B cell (primary cell): ENCODE data around the gene CLIP4. TPM values are rescaled to one million over a fixed set of nuclear protein-coding genes. Genes with fewer than 3 reads are reported as not detected.

ENCODE experiments used
- ATAC-seq: fragments of 200-7000 bp; cut with Tn5 transposase; one replicate; pipeline ENCODE4 v1.10.0; 2021; ENCODE audit warnings: low read depth, mild to moderate bottlenecking, moderate number of reproducible peaks, moderate library complexity
- CTCF ChIA-PET: fragments of 350-600 bp; sonication (Branson Sonifier 250); formaldehyde crosslinking; loops from one replicate; lab custom pipeline; 2021; ENCODE audit warnings: antibody characterized with exemption, inconsistent platforms; lab: Charles Lee
- POLR2A ChIA-PET: fragments of 350-600 bp; sonication (Branson Sonifier 250); formaldehyde crosslinking; loops from one replicate; lab custom pipeline; 2021; ENCODE audit warnings: antibody characterized with exemption; lab: Charles Lee
- DNase-seq: peaks from one replicate; pipeline ENCODE4 v3.0.0; 2013
- H2AFZ ChIP-seq: 2 replicates; pipeline ENCODE4 v1.6.1; 2012; ENCODE audit warnings: mild to moderate bottlenecking, low read depth, low read length; ENCODE audit not compliant: insufficient read depth, poor library complexity, severe bottlenecking
- H3K27ac ChIP-seq, 2 donors: 1 replicate in 1 of 2; 2 replicates in 1 of 2; pipeline ENCODE4 v1.5.1; 2012 to 2013; ENCODE audit warnings: low read length in 2 of 2, mild to moderate bottlenecking in 2 of 2, moderate library complexity in 1 of 2
- H3K27me3 ChIP-seq, 4 experiments: fragments of 200-600 bp in 1 of 4; sonication (generic) in 1 of 4; replicated peaks in 1 of 4; 1 replicate in 2 of 4; 2 replicates in 2 of 4; pipeline versions ENCODE4 v1.6.1 to v1.7.0; 2013 to 2016; ENCODE audit warnings: low read length in 3 of 4, mild to moderate bottlenecking in 2 of 4, mixed read lengths in 1 of 4, moderate library complexity in 1 of 4; ENCODE audit not compliant: insufficient read depth in 4 of 4, control insufficient read depth in 3 of 4; ENCODE audit errors: control extremely low read depth in 1 of 4
- H3K36me3 ChIP-seq, 2 experiments: replicated peaks in 1 of 2; 1 replicate in 1 of 2; 2 replicates in 1 of 2; pipeline versions ENCODE4 v1.6.1 to v1.7.1; 2013; ENCODE audit warnings: low read length in 1 of 2; ENCODE audit not compliant: insufficient read depth in 2 of 2, control insufficient read depth in 1 of 2; ENCODE audit errors: control extremely low read depth in 1 of 2, extremely low read depth in 1 of 2
- H3K4me1 ChIP-seq, 2 donors: fragments of 200-600 bp in 1 of 2; sonication (generic) in 1 of 2; 1 replicate in 1 of 2; 2 replicates in 1 of 2; pipeline versions ENCODE4 v1.5.1 to v1.6.1; 2013 to 2017; ENCODE audit warnings: low read length in 2 of 2; ENCODE audit not compliant: control insufficient read depth in 2 of 2, insufficient read depth in 2 of 2
- H3K4me2 ChIP-seq: replicated peaks from 2 replicates; pipeline ENCODE3; 2012; ENCODE audit warnings: mild to moderate bottlenecking, low read depth, low read length; ENCODE audit not compliant: poor library complexity, severe bottlenecking
- H3K4me3 ChIP-seq, 5 experiments: fragments of 200-600 bp in 1 of 5; sonication (generic) in 1 of 5; 1 replicate in 3 of 5; 2 replicates in 2 of 5; pipeline versions ENCODE4 v1.5.1 to v1.7.0; 2011 to 2016; ENCODE audit warnings: low read length in 4 of 5, mild to moderate bottlenecking in 4 of 5, low read depth in 2 of 5, control low read depth in 1 of 5, moderate library complexity in 1 of 5; ENCODE audit not compliant: insufficient read depth in 1 of 5; ENCODE audit errors: control extremely low read depth in 1 of 5, extremely low read depth in 1 of 5
- H3K79me2 ChIP-seq: fragments of 200-600 bp; sonication (generic); one replicate; pipeline ENCODE4 v1.6.0; 2016; ENCODE audit warnings: low read length; ENCODE audit not compliant: control insufficient read depth, insufficient read depth
- H3K9ac ChIP-seq: fragments of 200-600 bp; sonication (generic); 2 replicates; pipeline ENCODE4 v1.6.1; 2017; ENCODE audit warnings: mild to moderate bottlenecking, low read length, moderate library complexity
- H3K9me3 ChIP-seq, 3 donors: one replicate each; pipeline versions ENCODE4 v1.6.1 to v1.7.1; 2013; ENCODE audit warnings: low read length in 2 of 3; ENCODE audit not compliant: control insufficient read depth in 2 of 3, insufficient read depth in 1 of 3; ENCODE audit errors: control extremely low read depth in 1 of 3
- H4K20me1 ChIP-seq: 2 replicates; pipeline ENCODE4 v1.6.0; 2012; ENCODE audit warnings: mild to moderate bottlenecking, low read length; ENCODE audit not compliant: insufficient read depth, control insufficient read depth, poor library complexity, severe bottlenecking
- H3K27ac Mint-ChIP-seq: one replicate; pipeline ENCODE4 v1.8.0; 2021; ENCODE audit warnings: mixed read lengths
- H3K27me3 Mint-ChIP-seq: one replicate; pipeline ENCODE4 v1.8.0; 2021; ENCODE audit warnings: mixed read lengths
- H3K4me1 Mint-ChIP-seq: one replicate; pipeline ENCODE4 v1.8.0; 2021; ENCODE audit warnings: mixed read lengths
- H3K4me3 Mint-ChIP-seq: one replicate; pipeline ENCODE4 v1.8.0; 2021; ENCODE audit warnings: mixed read lengths
- H3K9me3 Mint-ChIP-seq: one replicate; pipeline ENCODE4 v1.8.0; 2022; ENCODE audit warnings: mixed read lengths; ENCODE audit not compliant: insufficient read depth
- EZH2 ChIP-seq: IDR thresholded peaks from 2 replicates; pipeline ENCODE4 v1.6.1; 2012; ENCODE audit warnings: borderline replicate concordance, low read depth, mild to moderate bottlenecking, moderate library complexity, low read length; ENCODE audit not compliant: insufficient read depth, poor library complexity, severe bottlenecking
- WGBS: methylation state at CpG from one replicate; pipeline ENCODE4 v1.1.5; 2013; ENCODE audit warnings: missing lambda C conversion rate; ENCODE audit not compliant: insufficient coverage; 5-methylcytosine and 5-hydroxymethylcytosine counted together
- intact Hi-C: fragments of 100-400 bp; cut with micrococcal nuclease; formaldehyde crosslinking; loops from one replicate; pipeline ENCODE4 v1.10.0; 2022
- polyA plus RNA-seq: library from polyadenylated mRNA; depleted of rRNA; stranded (reverse); fragments of >200 nt; gene quantifications from 2 replicates; pipeline ENCODE4 v1.2.3, GENCODE V29; 2012
- total RNA-seq, 2 donors: library from RNA; stranded (reverse); fragments of 120-200 nt in 1 of 2; gene quantifications; 1 replicate in 1 of 2; 2 replicates in 1 of 2; pipeline versions ENCODE4 v1.2.3 to v1.2.4, GENCODE V29; 2013 to 2022
- TF ChIP-seq, protein P1 (sequence below): fragments of 200-600 bp; IDR thresholded peaks from one replicate; pipeline ENCODE4 v1.8.0; 2022; ENCODE audit warnings: antibody characterized with exemption, mild to moderate bottlenecking

CLIP4 gene
- total and polyA plus RNA-seq, 2 donors (not counting 1 experiment from before 2014, with no cell fraction given) = 4.0 to 20.8 TPM

DNA sequence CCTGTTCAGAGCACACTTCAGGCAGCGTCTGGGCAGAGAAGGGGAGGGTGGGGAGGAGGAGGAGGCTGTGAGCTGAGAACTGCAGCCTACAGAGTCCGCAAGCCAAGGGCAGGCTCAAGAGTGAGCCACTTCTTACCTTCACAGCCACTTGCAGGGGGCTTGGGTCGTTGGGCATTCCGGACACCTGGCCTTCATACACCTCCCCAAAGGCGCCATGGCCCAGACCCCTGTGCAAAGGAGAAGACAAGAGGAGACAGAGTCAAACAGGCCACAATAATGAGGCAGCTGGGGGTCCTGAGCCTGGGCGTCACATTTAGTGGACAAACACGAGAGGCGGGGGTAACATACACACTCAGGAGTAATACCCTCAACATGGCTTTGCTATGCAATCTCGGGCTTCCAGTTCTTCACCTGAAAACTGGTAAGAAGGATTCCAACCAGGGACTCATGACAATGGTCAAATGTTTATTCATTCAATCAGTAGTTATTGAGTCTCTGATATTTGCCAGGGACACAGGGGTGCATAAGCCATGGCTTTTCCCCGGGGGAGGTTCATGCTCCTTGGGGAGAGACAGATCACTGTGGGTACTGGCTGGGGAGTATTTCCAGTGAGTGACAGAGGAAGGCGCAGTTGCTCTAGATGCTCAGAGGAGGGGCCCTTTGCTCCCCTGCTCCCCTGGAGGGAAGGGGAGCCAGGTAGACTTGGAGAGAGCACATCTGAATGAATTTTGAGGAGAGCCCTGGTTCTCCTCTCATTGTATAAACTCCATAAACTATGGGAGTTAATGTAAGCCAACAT lies 107.4 kb downstream of the CLIP4 start:
- POLR2A ChIA-PET = no interaction called here
- H3K4me2 ChIP-seq = no peak overlapping the region
- no peaks in the 10 kb centered on the region for H3K27me3 ChIP-seq
- no peaks in the 10 kb centered on the region for H3K4me1 ChIP-seq
- H3K4me3 ChIP-seq = no peak overlapping the region
- intact Hi-C loops = no loop called here
- TF ChIP-seq, protein P1, sequence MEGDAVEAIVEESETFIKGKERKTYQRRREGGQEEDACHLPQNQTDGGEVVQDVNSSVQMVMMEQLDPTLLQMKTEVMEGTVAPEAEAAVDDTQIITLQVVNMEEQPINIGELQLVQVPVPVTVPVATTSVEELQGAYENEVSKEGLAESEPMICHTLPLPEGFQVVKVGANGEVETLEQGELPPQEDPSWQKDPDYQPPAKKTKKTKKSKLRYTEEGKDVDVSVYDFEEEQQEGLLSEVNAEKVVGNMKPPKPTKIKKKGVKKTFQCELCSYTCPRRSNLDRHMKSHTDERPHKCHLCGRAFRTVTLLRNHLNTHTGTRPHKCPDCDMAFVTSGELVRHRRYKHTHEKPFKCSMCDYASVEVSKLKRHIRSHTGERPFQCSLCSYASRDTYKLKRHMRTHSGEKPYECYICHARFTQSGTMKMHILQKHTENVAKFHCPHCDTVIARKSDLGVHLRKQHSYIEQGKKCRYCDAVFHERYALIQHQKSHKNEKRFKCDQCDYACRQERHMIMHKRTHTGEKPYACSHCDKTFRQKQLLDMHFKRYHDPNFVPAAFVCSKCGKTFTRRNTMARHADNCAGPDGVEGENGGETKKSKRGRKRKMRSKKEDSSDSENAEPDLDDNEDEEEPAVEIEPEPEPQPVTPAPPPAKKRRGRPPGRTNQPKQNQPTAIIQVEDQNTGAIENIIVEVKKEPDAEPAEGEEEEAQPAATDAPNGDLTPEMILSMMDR = no peak
- no peak for TF ChIP-seq EZH2
- H3K27ac Mint-ChIP-seq = no peak overlapping the region
- H3K4me3 Mint-ChIP-seq = no peak overlapping the region
- H3K9me3 Mint-ChIP-seq = no peaks in the 10 kb centered on the region
- no peak overlapping the region for H3K27ac ChIP-seq
- H3K4me1 Mint-ChIP-seq = no peaks in the 10 kb centered on the region
- WGBS = 91% methylated on average over 10 of the region's 11 CpGs
- H3K9ac ChIP-seq = no peak overlapping the region
- DNase-seq = no peak
- H4K20me1 ChIP-seq = no peaks in the 10 kb centered on the region
- peaks cover 0 to 4% (median 0%) of the 10 kb centered on the region in 3 donors for H3K9me3 ChIP-seq
- H3K79me2 ChIP-seq = no peaks in the 10 kb centered on the region
- peaks cover 19% of the 10 kb centered on the region for H3K27me3 Mint-ChIP-seq
- H2AFZ ChIP-seq = no peak overlapping the region
- CTCF ChIA-PET = no interaction called here
- no peak for ATAC-seq
- no peaks in the 10 kb centered on the region for H3K36me3 ChIP-seq

DNA sequence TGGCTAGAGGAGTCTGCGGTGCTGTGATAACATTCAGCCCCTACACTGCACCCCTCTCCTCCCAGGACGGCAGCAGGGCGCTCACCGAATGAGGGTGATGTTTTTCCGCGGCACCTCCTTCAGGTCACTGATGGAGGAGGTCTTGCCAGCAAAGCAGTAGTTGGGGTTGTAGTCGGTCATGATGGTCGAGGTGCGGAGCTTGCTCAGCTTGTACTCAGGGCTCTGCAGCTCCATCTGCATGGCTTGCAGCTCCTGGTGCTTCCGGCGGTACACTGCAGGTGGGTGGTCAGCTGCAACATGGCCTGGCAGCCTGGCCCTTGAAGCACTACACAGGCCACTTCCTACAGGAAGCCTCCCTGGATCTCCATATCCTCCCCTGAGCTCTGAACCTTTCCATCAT lies 108.0 kb downstream of the CLIP4 start:
- no peak overlapping the region for H3K4me3 Mint-ChIP-seq
- POLR2A ChIA-PET = no interaction called here
- 93% methylated on average over 10 of the region's 11 CpGs for WGBS

More for the DNA sequence above, 108.0 kb downstream of the CLIP4 start:
- no peak for DNase-seq
- CTCF ChIA-PET = no interaction called here
- Histone ChIP-seq H3K27ac (no peak overlapping the region), H3K9ac (no peak overlapping the region), H3K4me2 (no peak overlapping the region), H3K27me3 (no peaks in the 10 kb centered on the region), H3K4me1 (no peaks in the 10 kb centered on the region), H3K36me3 (no peaks in the 10 kb centered on the region), H3K4me3 (no peak overlapping the region), H4K20me1 (no peaks in the 10 kb centered on the region), H2AFZ (no peak overlapping the region), H3K9me3 (peaks cover 0 to 4% (median 0%) of the 10 kb centered on the region in 3 donors), H3K79me2 (no peaks in the 10 kb centered on the region)
- Mint-ChIP-seq H3K27ac (no peak overlapping the region), H3K4me1 (no peaks in the 10 kb centered on the region), H3K27me3 (peaks cover 19% of the 10 kb centered on the region), H3K9me3 (no peaks in the 10 kb centered on the region)
- TF ChIP-seq, protein P1 = no peak
- TF ChIP-seq EZH2 = no peak
- intact Hi-C loops = no loop called here
- no peak for ATAC-seq
